Thoracic aorta (tissue), 2 donors: ENCODE results near the gene DNAJC1. TPM values are rescaled to one million over a fixed set of nuclear protein-coding genes. Genes with fewer than 3 reads are reported as not detected.

Source experiments
- ATAC-seq: fragments of 150-250 bp; one replicate; pipeline ENCODE4 v1.8.0; 2017; ENCODE audit warnings: low read depth; ENCODE audit not compliant: insufficient number of reproducible peaks, low FRiP score
- DNase-seq: peaks from one replicate; pipeline ENCODE4 v3.0.0-alpha.2; 2020; ENCODE audit warnings: low spot score
- H3K27ac ChIP-seq, 2 donors: fragments of 200-600 bp; sonication (generic); 1 replicate in 1 of 2; 2 replicates in 1 of 2; pipeline ENCODE4 v1.5.1; 2016; ENCODE audit warnings: mild to moderate bottlenecking in 2 of 2, moderate library complexity in 2 of 2
- H3K27me3 ChIP-seq: fragments of 200-600 bp; sonication (generic); replicated peaks from 2 replicates; pipeline ENCODE4 v1.6.0; 2016; ENCODE audit warnings: mild to moderate bottlenecking; ENCODE audit not compliant: insufficient read depth
- H3K36me3 ChIP-seq: fragments of 200-600 bp; sonication (generic); one replicate; pipeline ENCODE4 v1.5.1; 2016
- H3K4me1 ChIP-seq, 2 donors: fragments of 200-600 bp; sonication (generic); 1 replicate in 1 of 2; 2 replicates in 1 of 2; pipeline versions ENCODE4 v1.5.1 to v1.6.0; 2016; ENCODE audit warnings: low read depth in 2 of 2, mild to moderate bottlenecking in 1 of 2; ENCODE audit not compliant: control insufficient read depth in 1 of 2
- H3K4me3 ChIP-seq: fragments of 200-600 bp; sonication (generic); 2 replicates; pipeline ENCODE4 v1.5.1; 2016; ENCODE audit warnings: mild to moderate bottlenecking
- H3K9me3 ChIP-seq: fragments of 200-600 bp; sonication (generic); 2 replicates; pipeline ENCODE4 v1.5.1; 2016
- total RNA-seq, 2 donors: library from RNA; depleted of rRNA; stranded (reverse); fragments of >200 nt; gene quantifications; one replicate each; pipeline versions ENCODE4 v1.1.0 to v1.2.3, GENCODE V29; 2016
- TF ChIP-seq, protein P1 (sequence below): fragments of 200-600 bp; sonication (generic); IDR thresholded peaks from one replicate; pipeline ENCODE4 v1.5.1; 2019; ENCODE audit warnings: antibody characterized with exemption

Gene DNAJC1
- total RNA-seq, 2 donors from 2014 or later: 63.1 to 156 TPM

DNA sequence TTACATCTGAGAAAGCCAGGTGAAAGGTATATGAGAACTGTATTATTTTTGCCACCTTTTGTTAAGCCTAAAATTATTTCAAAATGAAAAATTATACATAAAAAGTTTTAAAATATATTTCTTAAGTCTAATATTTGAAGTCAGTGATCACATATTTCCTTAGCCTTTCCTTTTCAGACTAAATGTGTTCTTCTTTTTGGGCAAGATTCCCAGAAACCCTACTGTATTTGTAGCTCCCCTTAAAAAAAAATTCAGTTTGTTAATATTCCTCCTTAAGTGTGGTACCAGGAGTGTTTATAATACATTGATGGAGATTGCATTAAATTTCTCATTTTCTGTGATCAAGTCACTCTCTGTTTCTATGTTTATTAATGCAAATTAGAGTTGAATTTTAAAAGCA lies 22.8 kb downstream of the DNAJC1 start:
- no peaks in the 10 kb centered on the region for H3K27me3 ChIP-seq
- DNase-seq (no peak), ATAC-seq (no peak)
- H3K27ac ChIP-seq: no peak overlapping the region
- no peaks in the 10 kb centered on the region for H3K9me3 ChIP-seq
- TF ChIP-seq, protein P1, sequence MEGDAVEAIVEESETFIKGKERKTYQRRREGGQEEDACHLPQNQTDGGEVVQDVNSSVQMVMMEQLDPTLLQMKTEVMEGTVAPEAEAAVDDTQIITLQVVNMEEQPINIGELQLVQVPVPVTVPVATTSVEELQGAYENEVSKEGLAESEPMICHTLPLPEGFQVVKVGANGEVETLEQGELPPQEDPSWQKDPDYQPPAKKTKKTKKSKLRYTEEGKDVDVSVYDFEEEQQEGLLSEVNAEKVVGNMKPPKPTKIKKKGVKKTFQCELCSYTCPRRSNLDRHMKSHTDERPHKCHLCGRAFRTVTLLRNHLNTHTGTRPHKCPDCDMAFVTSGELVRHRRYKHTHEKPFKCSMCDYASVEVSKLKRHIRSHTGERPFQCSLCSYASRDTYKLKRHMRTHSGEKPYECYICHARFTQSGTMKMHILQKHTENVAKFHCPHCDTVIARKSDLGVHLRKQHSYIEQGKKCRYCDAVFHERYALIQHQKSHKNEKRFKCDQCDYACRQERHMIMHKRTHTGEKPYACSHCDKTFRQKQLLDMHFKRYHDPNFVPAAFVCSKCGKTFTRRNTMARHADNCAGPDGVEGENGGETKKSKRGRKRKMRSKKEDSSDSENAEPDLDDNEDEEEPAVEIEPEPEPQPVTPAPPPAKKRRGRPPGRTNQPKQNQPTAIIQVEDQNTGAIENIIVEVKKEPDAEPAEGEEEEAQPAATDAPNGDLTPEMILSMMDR: no peak
- no peaks in the 10 kb centered on the region for H3K36me3 ChIP-seq
- peaks cover 0 to 7% of the 10 kb centered on the region in 2 donors for H3K4me1 ChIP-seq
- H3K4me3 ChIP-seq: no peak overlapping the region

DNA sequence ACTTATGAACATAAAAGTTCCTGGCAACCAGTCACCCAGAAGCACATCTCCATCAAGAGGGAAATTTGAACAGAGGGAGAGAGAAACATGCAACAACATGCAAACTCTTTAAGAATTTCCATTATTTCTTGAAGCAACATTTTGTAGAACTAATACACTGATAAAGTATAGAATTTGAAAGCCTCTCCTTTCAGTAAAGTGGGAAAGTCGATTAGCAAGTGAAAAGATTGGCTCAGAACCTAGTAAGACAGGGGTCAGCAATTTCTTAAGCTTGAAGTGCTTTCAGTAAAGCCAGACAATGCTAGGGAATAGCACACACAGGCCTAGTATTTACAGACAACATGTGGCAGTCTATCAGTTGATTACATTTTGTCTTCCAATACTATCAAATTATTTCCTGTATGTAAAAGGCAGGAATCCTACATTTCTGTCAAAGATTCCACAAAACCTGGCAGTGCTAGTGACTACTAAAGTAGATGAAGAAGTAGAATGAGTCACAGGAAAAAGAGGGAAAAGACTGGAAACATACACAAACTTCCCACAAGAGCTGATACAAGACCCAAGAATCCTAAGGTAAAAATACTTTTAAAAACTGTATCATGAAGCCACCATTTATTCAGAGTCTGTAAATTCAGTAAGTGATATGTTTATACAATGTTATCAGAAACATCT lies 25.2 kb downstream of the DNAJC1 start:
- no peak overlapping the region for H3K27ac ChIP-seq
- ATAC-seq: no peak
- H3K9me3 ChIP-seq: no peaks in the 10 kb centered on the region
- H3K4me1 ChIP-seq: peaks cover 0 to 7% of the 10 kb centered on the region in 2 donors
- H3K4me3 ChIP-seq: no peak overlapping the region
- no peaks in the 10 kb centered on the region for H3K27me3 ChIP-seq
- no peak for DNase-seq
- H3K36me3 ChIP-seq: no peaks in the 10 kb centered on the region
- TF ChIP-seq, protein P1: no peak

DNA sequence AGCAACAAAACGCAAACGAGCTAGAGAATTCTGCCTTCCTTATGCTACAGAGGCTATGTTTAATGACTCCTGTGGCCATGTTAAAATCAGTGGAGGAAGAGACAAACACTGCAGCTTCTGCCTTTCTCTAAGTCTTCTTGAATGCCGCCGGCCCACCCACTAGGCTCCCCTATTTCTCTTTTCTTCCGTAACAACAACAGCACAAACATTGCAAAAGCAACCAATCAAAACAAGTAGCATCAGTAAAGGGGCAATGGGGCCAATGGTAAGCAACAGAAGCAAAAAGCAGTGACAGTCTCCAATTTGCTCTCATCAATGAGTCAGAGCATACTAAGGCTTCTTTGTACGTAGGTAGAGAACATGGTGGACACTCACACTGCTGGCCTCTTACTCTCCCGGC lies 26.8 kb downstream of the DNAJC1 start:
- TF ChIP-seq, protein P1: no peak
- H3K27me3 ChIP-seq: no peaks in the 10 kb centered on the region
- H3K4me1 ChIP-seq: peaks cover 0 to 7% of the 10 kb centered on the region in 2 donors
- H3K4me3 ChIP-seq: no peak overlapping the region
- no peaks in the 10 kb centered on the region for H3K9me3 ChIP-seq
- DNase-seq (no peak), ATAC-seq (no peak)
- no peak overlapping the region for H3K27ac ChIP-seq
- H3K36me3 ChIP-seq: no peaks in the 10 kb centered on the region

DNA sequence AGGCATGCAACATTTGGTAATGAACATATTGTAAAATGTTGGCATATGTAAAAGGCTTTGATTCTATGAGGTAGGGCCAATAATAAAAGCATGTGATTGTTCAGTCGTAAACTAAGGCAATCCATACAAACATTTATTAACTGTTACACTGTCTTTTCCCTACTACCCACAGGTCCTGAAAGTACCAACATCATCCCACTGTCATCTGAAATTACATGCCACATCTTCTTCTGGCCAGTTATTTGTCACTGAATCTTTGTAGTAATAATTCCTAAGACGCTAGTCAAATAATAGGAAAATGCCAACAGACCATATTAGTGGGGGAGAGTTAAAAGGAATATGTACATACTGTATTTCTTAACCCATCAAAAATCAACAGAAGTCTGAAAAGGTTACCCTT lies 27.2 kb downstream of the DNAJC1 start:
- H3K4me3 ChIP-seq: no peak overlapping the region
- no peaks in the 10 kb centered on the region for H3K27me3 ChIP-seq
- H3K4me1 ChIP-seq: peaks cover 0 to 7% of the 10 kb centered on the region in 2 donors
- no peak overlapping the region for H3K27ac ChIP-seq
- TF ChIP-seq, protein P1: no peak
- H3K36me3 ChIP-seq: no peaks in the 10 kb centered on the region
- ATAC-seq (no peak), DNase-seq (no peak)
- no peaks in the 10 kb centered on the region for H3K9me3 ChIP-seq

DNA sequence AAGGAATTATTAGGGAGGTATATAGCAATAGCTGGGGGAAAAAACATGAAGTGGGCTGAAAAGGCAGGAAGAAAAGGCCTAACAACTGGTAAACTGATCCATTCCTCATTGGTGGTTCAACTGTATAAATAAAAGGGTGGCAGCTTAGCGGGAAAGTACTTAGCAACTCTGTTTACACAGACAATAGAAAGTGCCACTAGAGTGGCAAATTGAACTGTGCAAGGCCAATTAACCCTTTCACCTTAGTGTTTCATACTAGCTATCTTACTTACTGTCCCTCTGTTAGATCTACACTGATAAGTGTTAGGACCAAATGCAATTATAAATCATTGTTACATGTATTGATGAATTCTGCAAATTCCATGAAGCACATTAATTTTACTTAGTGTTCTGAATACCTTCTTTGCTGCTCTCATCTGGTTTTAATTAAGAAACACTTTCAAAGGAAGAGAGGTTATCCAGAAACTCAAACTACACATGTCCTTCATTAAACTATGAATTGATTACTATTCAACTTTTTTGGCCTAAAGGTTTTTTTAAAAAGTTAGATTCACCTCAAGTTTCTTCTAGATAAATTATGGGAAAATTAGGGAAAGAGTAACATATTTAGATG lies 28.0 kb downstream of the DNAJC1 start:
- ATAC-seq (no peak), DNase-seq (no peak)
- TF ChIP-seq, protein P1: no peak
- Histone ChIP-seq H3K36me3 (no peaks in the 10 kb centered on the region), H3K27me3 (no peaks in the 10 kb centered on the region), H3K27ac (no peak overlapping the region), H3K9me3 (no peaks in the 10 kb centered on the region), H3K4me3 (no peak overlapping the region), H3K4me1 (peaks cover 0 to 8% of the 10 kb centered on the region in 2 donors)
